D721Med (cell line): ENCODE results near the gene CCDC60.

Experiments
- DNase-seq: peaks from one replicate; pipeline ENCODE4 v3.0.0; 2011; ENCODE audit warnings: low spot score; ENCODE audit not compliant: insufficient read length
- FAIRE-seq: peaks from 2 replicates; lab custom pipeline; 2011; peaks lifted over from hg19 to GRCh38; lab: Jason Lieb, UNC
- CTCF ChIP-seq: IDR thresholded peaks from 2 replicates; pipeline ENCODE4 v1.5.1; 2012; ENCODE audit warnings: mild to moderate bottlenecking, control low read depth; ENCODE audit not compliant: insufficient read depth; ENCODE audit errors: missing control alignments

The CCDC60 gene

GRCh38 chr12:119463211-119463926, 128.8 kb downstream of the CCDC60 start:
- FAIRE-seq, result no peak
- DNase-seq, result no peak
- TF ChIP-seq CTCF, result no peak

- DNase-seq (no peak), FAIRE-seq (no peak)
- TF ChIP-seq CTCF, result no peak
Measured at GRCh38 chr12:119468296-119468695, 133.8 kb downstream of the CCDC60 start.

GRCh38 chr12:119475650-119476049, 141.1 kb downstream of the CCDC60 start:
- no peak for TF ChIP-seq CTCF
- FAIRE-seq, result no peak
- no peak for DNase-seq

GRCh38 chr12:119476951-119477350, 142.4 kb downstream of the CCDC60 start:
- no peak for FAIRE-seq
- TF ChIP-seq CTCF, result no peak
- no peak for DNase-seq

- FAIRE-seq (no peak), DNase-seq (no peak)
- no peak for TF ChIP-seq CTCF
Measured at GRCh38 chr12:119479121-119479561, 144.6 kb downstream of the CCDC60 start.

- FAIRE-seq, result peak; percentile 69
- TF ChIP-seq CTCF, result no peak
- no peak for DNase-seq
Measured at GRCh38 chr12:119480551-119480950, 146.0 kb downstream of the CCDC60 start.

- no peak for TF ChIP-seq CTCF
- FAIRE-seq (no peak), DNase-seq (no peak)
Measured at GRCh38 chr12:119486599-119487154, 152.1 kb downstream of the CCDC60 start.
